Testis (tissue), 3 donors: ENCODE measurements around the gene ITGAD. TPM values are rescaled to one million over a fixed set of nuclear protein-coding genes. Genes with fewer than 3 reads are reported as not detected.

ENCODE experiments used
- DNase-seq: peaks from one replicate; pipeline ENCODE4 v3.0.0-alpha.2; 2019
- H3K27ac ChIP-seq, 2 donors: fragments of 200-600 bp; sonication (generic); one replicate each; pipeline ENCODE4 v1.5.1; 2019
- H3K27me3 ChIP-seq: fragments of 200-600 bp; sonication (generic); one replicate; pipeline ENCODE4 v1.5.1; 2019
- H3K36me3 ChIP-seq: fragments of 200-600 bp; sonication (generic); one replicate; pipeline ENCODE4 v1.5.1; 2017; ENCODE audit warnings: low read depth; ENCODE audit errors: missing control alignments
- H3K4me1 ChIP-seq: fragments of 200-600 bp; sonication (generic); one replicate; pipeline ENCODE4 v1.5.1; 2019
- H3K4me3 ChIP-seq, 2 donors: fragments of 200-600 bp; sonication (generic); one replicate each; pipeline ENCODE4 v1.5.1; 2017 to 2019
- H3K9me3 ChIP-seq: fragments of 200-600 bp; sonication (generic); one replicate; pipeline ENCODE4 v1.5.1; 2017
- POLR2A ChIP-seq: fragments of 450-650 bp; IDR thresholded peaks from one replicate; pipeline ENCODE4 v1.6.1; 2017; ENCODE audit warnings: antibody characterized with exemption, mild to moderate bottlenecking, moderate library complexity
- whole genome bisulfite sequencing, 2 donors: methylation state at CpG; one replicate each; pipeline ENCODE4 v1.1.5; 2018; 5-methylcytosine and 5-hydroxymethylcytosine counted together
- intact Hi-C: fragments of 100-400 bp; cut with DNase I; formaldehyde crosslinking; loops from one replicate; pipeline ENCODE4 v1.15.1; 2023; ENCODE audit warnings: low total_unique reads
- polyA plus RNA-seq: library from polyadenylated mRNA; stranded (reverse); fragments of 350-450 nt; fragmentation: Illumina TruSeq; extraction: RNeasy Lipid Tissue Mini Kit (QIAGEN cat#74804); gene quantifications from one replicate; pipeline ENCODE4 v1.2.3, GENCODE V29; 2014; ENCODE audit warnings: low read depth, low replicate concordance; ENCODE audit not compliant: insufficient read depth
- total RNA-seq, 2 donors: library from RNA; depleted of rRNA; stranded (reverse); fragments of >200 nt; gene quantifications; one replicate each; pipeline ENCODE4 v1.2.3, GENCODE V29; 2016
- TF ChIP-seq, protein P1 (sequence below), 3 experiments: fragments of 450-650 bp in 2 of 3; fragments of 200-600 bp in 1 of 3; sonication (generic) in 1 of 3; IDR thresholded peaks; one replicate each; pipeline ENCODE4 v1.5.1; 2016 to 2019; ENCODE audit warnings: antibody characterized with exemption in 3 of 3, mild to moderate bottlenecking in 2 of 3, moderate library complexity in 1 of 3

The ITGAD gene
- total and polyA plus RNA-seq, 3 donors from 2014 or later: 0.19 TPM; not detected in 2

DNA sequence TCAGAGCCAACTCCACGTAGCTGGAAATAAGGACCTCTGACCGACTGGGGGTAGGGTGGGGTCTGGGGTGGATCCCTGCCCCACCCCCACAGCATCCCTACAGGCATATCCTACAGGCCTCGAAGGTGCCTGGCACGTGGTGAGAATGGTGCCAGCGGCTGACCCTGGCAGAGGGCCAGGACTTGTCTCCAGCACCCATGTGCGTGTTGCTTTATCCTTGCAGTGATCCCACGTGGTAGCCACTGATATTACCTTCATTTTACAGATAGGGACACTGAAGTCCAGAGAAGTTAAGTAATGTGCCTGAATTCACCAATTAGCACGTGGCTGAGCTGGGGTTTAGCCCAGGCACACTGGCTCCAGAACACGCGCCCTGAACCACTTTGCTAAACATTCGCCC, 8.3 kb downstream of the ITGAD start:
- intact Hi-C loops: no loop called here
- Histone ChIP-seq H3K9me3 (no peaks in the 10 kb centered on the region), H3K27me3 (no peaks in the 10 kb centered on the region), H3K27ac (no peak overlapping the region), H3K4me3 (no peak overlapping the region), H3K4me1 (peaks cover 4% of the 10 kb centered on the region), H3K36me3 (no peaks in the 10 kb centered on the region)
- TF ChIP-seq, protein P1, sequence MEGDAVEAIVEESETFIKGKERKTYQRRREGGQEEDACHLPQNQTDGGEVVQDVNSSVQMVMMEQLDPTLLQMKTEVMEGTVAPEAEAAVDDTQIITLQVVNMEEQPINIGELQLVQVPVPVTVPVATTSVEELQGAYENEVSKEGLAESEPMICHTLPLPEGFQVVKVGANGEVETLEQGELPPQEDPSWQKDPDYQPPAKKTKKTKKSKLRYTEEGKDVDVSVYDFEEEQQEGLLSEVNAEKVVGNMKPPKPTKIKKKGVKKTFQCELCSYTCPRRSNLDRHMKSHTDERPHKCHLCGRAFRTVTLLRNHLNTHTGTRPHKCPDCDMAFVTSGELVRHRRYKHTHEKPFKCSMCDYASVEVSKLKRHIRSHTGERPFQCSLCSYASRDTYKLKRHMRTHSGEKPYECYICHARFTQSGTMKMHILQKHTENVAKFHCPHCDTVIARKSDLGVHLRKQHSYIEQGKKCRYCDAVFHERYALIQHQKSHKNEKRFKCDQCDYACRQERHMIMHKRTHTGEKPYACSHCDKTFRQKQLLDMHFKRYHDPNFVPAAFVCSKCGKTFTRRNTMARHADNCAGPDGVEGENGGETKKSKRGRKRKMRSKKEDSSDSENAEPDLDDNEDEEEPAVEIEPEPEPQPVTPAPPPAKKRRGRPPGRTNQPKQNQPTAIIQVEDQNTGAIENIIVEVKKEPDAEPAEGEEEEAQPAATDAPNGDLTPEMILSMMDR (IDR thresholded peaks at IDR 0.05): no peak
- TF ChIP-seq POLR2A: no peak
- DNase-seq: no peak
- 74 to 81% methylated on average over 10 to 11 of the region's 11 CpGs for WGBS, 2 donors

DNA sequence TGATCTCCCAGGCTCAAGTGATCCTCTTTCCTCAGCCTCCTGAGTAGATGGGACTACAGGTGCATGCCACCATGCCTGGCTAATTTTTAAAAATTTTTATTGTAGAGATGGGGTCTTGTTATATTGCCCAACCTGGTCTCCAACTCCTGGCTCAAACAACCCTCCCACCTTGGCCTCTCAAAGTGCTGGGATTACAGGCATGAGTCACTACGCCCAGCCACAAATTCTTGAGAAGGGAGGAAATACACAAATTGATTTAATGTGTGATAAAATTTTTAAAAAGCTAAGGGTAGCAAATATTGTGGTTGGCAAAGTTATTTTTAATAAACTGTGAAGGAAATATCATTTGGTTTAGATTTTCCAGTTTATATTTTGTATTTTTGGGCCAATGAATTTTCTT, 9.6 kb downstream of the ITGAD start:
- Histone ChIP-seq H3K27ac (no peak overlapping the region), H3K9me3 (no peaks in the 10 kb centered on the region), H3K36me3 (no peaks in the 10 kb centered on the region), H3K27me3 (no peaks in the 10 kb centered on the region), H3K4me1 (peaks cover 4% of the 10 kb centered on the region), H3K4me3 (no peak overlapping the region)
- intact Hi-C loops: no loop called here
- TF ChIP-seq, protein P1 (IDR thresholded peaks at IDR 0.05): no peak
- no peak for TF ChIP-seq POLR2A
- DNase-seq: no peak
- 65 to 79% methylated on average over 1 of the region's 1 CpG for WGBS, 2 donors

DNA sequence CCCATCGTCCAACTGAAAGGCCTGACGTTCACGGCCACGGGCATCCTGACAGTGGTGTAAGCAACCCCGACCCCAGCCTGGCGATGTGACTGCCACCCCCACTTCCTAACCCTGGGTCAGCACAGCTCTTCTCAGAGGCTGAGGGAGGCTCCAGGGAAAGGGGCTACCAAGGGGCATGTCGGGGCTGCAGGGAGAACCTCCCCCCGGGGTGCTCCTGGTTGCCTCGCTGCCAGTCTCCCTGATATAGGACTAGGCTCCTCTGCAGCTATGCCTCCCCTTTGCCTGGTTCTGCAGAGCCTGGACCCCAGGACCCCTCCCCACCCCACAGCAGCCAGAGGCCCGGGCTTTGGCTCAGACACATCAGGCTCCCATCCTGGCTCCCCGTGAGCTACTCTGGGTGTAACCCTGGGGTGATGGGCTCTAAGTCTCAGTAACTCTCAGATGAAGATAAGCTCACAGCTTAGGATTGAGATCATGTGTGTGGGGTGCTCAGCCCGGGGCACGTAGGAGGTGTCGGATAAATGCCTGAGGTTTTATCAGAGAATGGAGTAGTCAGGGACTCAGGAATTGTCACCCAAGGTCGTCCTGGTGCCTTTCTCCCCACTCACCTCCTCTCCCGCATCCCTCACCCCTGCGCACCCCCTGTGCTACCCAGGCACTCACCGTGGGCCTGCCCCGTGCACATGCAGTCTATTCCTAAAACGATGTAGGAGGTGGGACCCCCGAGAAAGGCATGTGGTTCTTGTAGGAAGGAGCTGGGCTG, 10.6 kb downstream of the ITGAD start:
- Histone ChIP-seq H3K4me1 (peaks cover 4% of the 10 kb centered on the region), H3K4me3 (no peak overlapping the region), H3K27ac (no peak overlapping the region), H3K36me3 (no peaks in the 10 kb centered on the region), H3K9me3 (no peaks in the 10 kb centered on the region), H3K27me3 (no peaks in the 10 kb centered on the region)
- WGBS, 2 donors: 63 to 75% methylated on average over 12 to 21 of the region's 21 CpGs
- DNase-seq: peak; percentile 38
- intact Hi-C loops: no loop called here
- TF ChIP-seq, protein P1 (IDR thresholded peaks at IDR 0.05): no peak
- TF ChIP-seq POLR2A: no peak

DNA sequence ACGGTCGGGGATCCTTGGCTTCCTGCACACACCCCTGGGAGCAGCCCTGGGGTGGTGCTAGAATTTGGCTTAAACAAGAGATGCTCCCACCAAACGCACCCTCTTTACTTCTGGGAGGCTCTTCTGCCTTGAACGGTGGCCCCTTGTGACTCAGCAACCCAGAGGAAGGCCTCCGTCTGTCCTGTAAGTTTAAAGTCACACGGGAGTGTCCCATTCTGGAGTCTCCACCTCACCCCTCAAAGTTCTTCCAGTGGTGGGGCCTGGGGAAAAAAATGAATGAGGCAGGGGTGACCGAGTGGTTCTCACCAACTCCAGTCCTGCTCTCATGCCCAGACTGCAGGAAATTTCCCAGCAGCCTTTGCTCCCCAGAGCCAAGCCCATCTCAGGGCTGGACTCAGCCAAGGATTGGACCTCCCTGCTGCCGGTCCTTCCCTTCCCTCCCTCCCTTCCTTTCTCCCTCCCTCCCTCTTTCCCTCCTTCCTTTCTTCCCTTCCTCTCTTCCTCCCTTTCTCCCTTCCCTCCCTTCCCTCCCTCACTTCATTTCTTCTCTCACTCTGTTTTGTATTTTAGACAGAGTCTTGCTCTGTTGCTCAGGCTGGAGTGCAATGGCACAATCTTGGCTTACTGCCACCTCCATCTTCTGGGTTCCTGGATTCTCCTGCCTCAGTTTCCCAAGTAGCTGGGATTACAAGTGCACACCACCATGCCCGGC, 11.4 kb downstream of the ITGAD start:
- WGBS, 2 donors: 62 to 67% methylated on average over 9 of the region's 9 CpGs
- Histone ChIP-seq H3K27ac (no peak overlapping the region), H3K4me3 (no peak overlapping the region), H3K27me3 (no peaks in the 10 kb centered on the region), H3K36me3 (no peaks in the 10 kb centered on the region), H3K4me1 (peaks cover 4% of the 10 kb centered on the region), H3K9me3 (no peaks in the 10 kb centered on the region)
- intact Hi-C loops: no loop called here
- no peak for TF ChIP-seq POLR2A
- peak; percentile 70 for DNase-seq

DNA sequence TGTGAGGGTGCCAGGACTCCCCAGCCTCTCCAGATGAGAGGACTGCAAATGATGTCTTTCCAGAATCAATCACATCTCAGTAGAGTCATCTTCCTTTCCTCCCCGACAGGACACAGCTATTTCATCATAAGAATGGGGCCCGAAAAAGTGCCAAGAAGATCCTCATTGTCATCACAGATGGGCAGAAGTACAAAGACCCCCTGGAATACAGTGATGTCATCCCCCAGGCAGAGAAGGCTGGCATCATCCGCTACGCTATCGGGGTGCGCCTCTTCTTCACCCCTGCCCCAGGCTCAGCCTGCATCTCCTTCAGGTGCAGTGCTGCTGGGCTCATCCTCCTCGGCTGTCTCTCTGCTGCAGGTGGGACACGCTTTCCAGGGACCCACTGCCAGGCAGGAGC, 14.3 kb downstream of the ITGAD start:
- Histone ChIP-seq H3K4me3 (no peak overlapping the region), H3K9me3 (no peaks in the 10 kb centered on the region), H3K4me1 (no peaks in the 10 kb centered on the region), H3K27me3 (no peaks in the 10 kb centered on the region), H3K27ac (no peak overlapping the region), H3K36me3 (no peaks in the 10 kb centered on the region)
- intact Hi-C loops: no loop called here
- WGBS, 2 donors: 86 to 92% methylated on average over 8 of the region's 8 CpGs
- TF ChIP-seq POLR2A: no peak
- TF ChIP-seq, protein P1 (IDR thresholded peaks at IDR 0.05): no peak
- DNase-seq: no peak
